ENCODE results near the gene ITM2C.

Gene ITM2C

GRCh38 chr2:230840301-230840700 is 24.4 kb upstream of the ITM2C start:
- ATAC-seq: no peak
- DNase-seq (ENCODE audit: low spot score in 2 of 2): no peak
- H3K36me3 Mint-ChIP-seq: no peaks in the 10 kb centered on the region
- peaks cover 10% of the 10 kb centered on the region for H3K4me1 Mint-ChIP-seq
- no peak overlapping the region for H3K4me3 Mint-ChIP-seq
- H3K9me3 Mint-ChIP-seq: peaks cover 9% of the 10 kb centered on the region
- no peak overlapping the region for H3K27ac Mint-ChIP-seq

GRCh38 chr2:230842473-230842872 is 22.3 kb upstream of the ITM2C start:
- Mint-ChIP-seq H3K4me3 (no peak overlapping the region), H3K9me3 (peaks cover 9% of the 10 kb centered on the region), H3K27ac (no peak overlapping the region), H3K4me1 (peaks cover 15% of the 10 kb centered on the region), H3K36me3 (no peaks in the 10 kb centered on the region)
- DNase-seq (ENCODE audit: low spot score in 2 of 2) (no peak), ATAC-seq (no peak)

- Mint-ChIP-seq H3K4me1 (peaks cover 22% of the 10 kb centered on the region), H3K4me3 (no peak overlapping the region), H3K36me3 (no peaks in the 10 kb centered on the region), H3K9me3 (peaks cover 9% of the 10 kb centered on the region), H3K27ac (no peak overlapping the region)
- ATAC-seq: peak; percentile 35
- no peak for DNase-seq (ENCODE audit: low spot score in 2 of 2)
Measured at GRCh38 chr2:230843132-230843531, 21.6 kb upstream of the ITM2C start.

GRCh38 chr2:230846360-230846759 is 18.4 kb upstream of the ITM2C start:
- Mint-ChIP-seq H3K4me3 (no peak overlapping the region), H3K27ac (no peak overlapping the region), H3K4me1 (peaks cover 28% of the 10 kb centered on the region), H3K36me3 (peaks cover 15% of the 10 kb centered on the region), H3K9me3 (no peaks in the 10 kb centered on the region)
- DNase-seq (ENCODE audit: low spot score in 2 of 2) (no peak), ATAC-seq (no peak)

GRCh38 chr2:230847883-230848388 is 16.8 kb upstream of the ITM2C start:
- Mint-ChIP-seq H3K36me3 (peaks cover 15% of the 10 kb centered on the region), H3K27ac (no peak overlapping the region), H3K9me3 (no peaks in the 10 kb centered on the region), H3K4me1 (peaks cover 25% of the 10 kb centered on the region), H3K4me3 (peak overlapping the region; percentile 11)
- peak; percentile 95 for ATAC-seq
- peak; percentile 90 to 96 for DNase-seq (ENCODE audit: low spot score in 2 of 2)

- no peak overlapping the region for H3K27ac Mint-ChIP-seq
- DNase-seq (ENCODE audit: low spot score in 2 of 2): peak; percentile 78 to 89
- H3K36me3 Mint-ChIP-seq: peaks cover 15% of the 10 kb centered on the region
- H3K9me3 Mint-ChIP-seq: no peaks in the 10 kb centered on the region
- peak; percentile 50 for ATAC-seq
- H3K4me1 Mint-ChIP-seq: peaks cover 19% of the 10 kb centered on the region
- H3K4me3 Mint-ChIP-seq: no peak overlapping the region
Measured at GRCh38 chr2:230849633-230850357, 14.9 kb upstream of the ITM2C start.

GRCh38 chr2:230850358-230850658 is 14.4 kb upstream of the ITM2C start:
- no peak for DNase-seq (ENCODE audit: low spot score in 2 of 2)
- Mint-ChIP-seq H3K4me1 (peaks cover 19% of the 10 kb centered on the region), H3K27ac (no peak overlapping the region)

GRCh38 chr2:230852113-230852512 is 12.6 kb upstream of the ITM2C start:
- H3K36me3 Mint-ChIP-seq: peaks cover 15% of the 10 kb centered on the region
- no peak overlapping the region for H3K4me3 Mint-ChIP-seq
- no peaks in the 10 kb centered on the region for H3K9me3 Mint-ChIP-seq

More at GRCh38 chr2:230850358-230850658, 14.4 kb upstream of the ITM2C start:
- no peak overlapping the region for H3K4me3 Mint-ChIP-seq
- ATAC-seq: no peak
- no peaks in the 10 kb centered on the region for H3K9me3 Mint-ChIP-seq
- peaks cover 15% of the 10 kb centered on the region for H3K36me3 Mint-ChIP-seq

GRCh38 chr2:230861552-230862255 is 3.0 kb upstream of the ITM2C start:
- DNase-seq (ENCODE audit: low spot score in 2 of 2): no peak
- H3K9me3 Mint-ChIP-seq: peaks cover 3% of the 10 kb centered on the region
- peak; percentile 20 for ATAC-seq
- H3K36me3 Mint-ChIP-seq: peaks cover 5% of the 10 kb centered on the region
- no peak overlapping the region for H3K27ac Mint-ChIP-seq
- H3K4me1 Mint-ChIP-seq: peaks cover 45% of the 10 kb centered on the region
- H3K4me3 Mint-ChIP-seq: no peak overlapping the region

More at GRCh38 chr2:230852113-230852512, 12.6 kb upstream of the ITM2C start:
- ATAC-seq (no peak), DNase-seq (ENCODE audit: low spot score in 2 of 2) (no peak)
- H3K4me1 Mint-ChIP-seq: peaks cover 16% of the 10 kb centered on the region
- H3K27ac Mint-ChIP-seq: no peak overlapping the region

- H3K4me3 Mint-ChIP-seq: no peak overlapping the region
- ATAC-seq (no peak), DNase-seq (ENCODE audit: low spot score in 2 of 2) (no peak)
- H3K9me3 Mint-ChIP-seq: peaks cover 3% of the 10 kb centered on the region
- peaks cover 51% of the 10 kb centered on the region for H3K4me1 Mint-ChIP-seq
- peaks cover 5% of the 10 kb centered on the region for H3K36me3 Mint-ChIP-seq
- H3K27ac Mint-ChIP-seq: no peak overlapping the region
Measured at GRCh38 chr2:230862292-230862691, 2.5 kb upstream of the ITM2C start.

GRCh38 chr2:230863031-230863430 is 1.7 kb upstream of the ITM2C start:
- H3K9me3 Mint-ChIP-seq: peaks cover 3% of the 10 kb centered on the region

GRCh38 chr2:230863442-230864121 is 1.2 kb upstream of the ITM2C start:
- ATAC-seq: no peak
- Mint-ChIP-seq H3K4me1 (peaks cover 56% of the 10 kb centered on the region), H3K9me3 (peaks cover 3% of the 10 kb centered on the region), H3K36me3 (peaks cover 5% of the 10 kb centered on the region), H3K4me3 (peak overlapping the region; percentile 86), H3K27ac (peak overlapping the region; percentile 85)
- DNase-seq (ENCODE audit: low spot score in 2 of 2): peak in 1 of 2 donors; percentile 44

More at GRCh38 chr2:230863031-230863430, 1.7 kb upstream of the ITM2C start:
- DNase-seq (ENCODE audit: low spot score in 2 of 2) (no peak), ATAC-seq (no peak)
- H3K27ac Mint-ChIP-seq: no peak overlapping the region
- H3K36me3 Mint-ChIP-seq: peaks cover 5% of the 10 kb centered on the region
- peaks cover 53% of the 10 kb centered on the region for H3K4me1 Mint-ChIP-seq
- no peak overlapping the region for H3K4me3 Mint-ChIP-seq

- Mint-ChIP-seq H3K4me3 (peak overlapping the region; percentile 86), H3K4me1 (peaks cover 62% of the 10 kb centered on the region), H3K27ac (peak overlapping the region; percentile 85), H3K36me3 (peaks cover 10% of the 10 kb centered on the region), H3K9me3 (peaks cover 3% of the 10 kb centered on the region)
- DNase-seq (ENCODE audit: low spot score in 2 of 2): no peak
- no peak for ATAC-seq
Measured at GRCh38 chr2:230864122-230864604, 579 bp upstream of the ITM2C start.

GRCh38 chr2:230865307-230865765 is 594 bp downstream of the ITM2C start:
- Mint-ChIP-seq H3K4me1 (peaks cover 68% of the 10 kb centered on the region), H3K4me3 (peak overlapping the region; percentile 86), H3K9me3 (no peaks in the 10 kb centered on the region), H3K27ac (peak overlapping the region; percentile 85), H3K36me3 (peaks cover 10% of the 10 kb centered on the region)
- ATAC-seq (no peak), DNase-seq (ENCODE audit: low spot score in 2 of 2) (no peak)

Data from stimulated activated effector memory CD8-positive, alpha-beta T cell treated with anti-CD3 and anti-CD28 coated beads, Interleukin-12 subunit alpha, Interleukin-12 subunit beta, amount 100 ng/mL, for 72 hours (primary cell).